CD14-positive monocyte (primary cell): ENCODE measurements around the gene LCE1D. TPM values are rescaled to one million over a fixed set of nuclear protein-coding genes. Genes with fewer than 3 reads are reported as not detected.

Experiments used
- DNase-seq, 3 donors: peaks; one replicate each; pipeline ENCODE4 v3.0.0-alpha.2; 2011 to 2022
- H2AFZ ChIP-seq: 2 replicates; pipeline ENCODE4 v1.6.0; 2012; ENCODE audit warnings: mild to moderate bottlenecking, low read depth, low read length, inconsistent platforms; ENCODE audit not compliant: insufficient read depth, poor library complexity, severe bottlenecking
- H3K27ac ChIP-seq, 2 donors: 1 replicate in 1 of 2; 2 replicates in 1 of 2; pipeline ENCODE4 v1.5.1; 2012 to 2013; ENCODE audit warnings: low read length in 2 of 2, control low read depth in 1 of 2, inconsistent platforms in 1 of 2, low read depth in 1 of 2, mild to moderate bottlenecking in 1 of 2
- H3K27me3 ChIP-seq, 2 donors: one replicate each; pipeline versions ENCODE4 v1.6.0 to v1.6.1; 2011 to 2013; ENCODE audit warnings: low read length in 2 of 2; ENCODE audit not compliant: control insufficient read depth in 2 of 2, insufficient read depth in 2 of 2
- H3K36me3 ChIP-seq, 2 donors: replicated peaks in 1 of 2; 1 replicate in 1 of 2; 2 replicates in 1 of 2; pipeline versions ENCODE4 v1.5.1 to v1.6.1; 2012 to 2013; ENCODE audit warnings: low read length in 2 of 2, control low read depth in 1 of 2, inconsistent platforms in 1 of 2, mild to moderate bottlenecking in 1 of 2; ENCODE audit not compliant: insufficient read depth in 2 of 2, control insufficient read depth in 1 of 2
- H3K4me1 ChIP-seq, 2 donors: 1 replicate in 1 of 2; 2 replicates in 1 of 2; pipeline versions ENCODE4 v1.5.1 to v1.6.1; 2012 to 2013; ENCODE audit warnings: low read length in 2 of 2, control low read depth in 1 of 2, inconsistent platforms in 1 of 2, mild to moderate bottlenecking in 1 of 2, moderate library complexity in 1 of 2; ENCODE audit not compliant: insufficient read depth in 2 of 2, control insufficient read depth in 1 of 2
- H3K4me2 ChIP-seq: replicated peaks from 2 replicates; pipeline ENCODE3; 2012; ENCODE audit warnings: low read length, moderate library complexity, mild to moderate bottlenecking; ENCODE audit not compliant: poor library complexity, severe bottlenecking; ENCODE audit errors: extremely low read depth
- H3K4me3 ChIP-seq, 3 experiments: fragments of 200-600 bp in 1 of 3; sonication (generic) in 1 of 3; replicated peaks in 1 of 3; 1 replicate in 2 of 3; 2 replicates in 1 of 3; pipeline ENCODE4 v1.5.1; 2011 to 2013; ENCODE audit warnings: low read length in 3 of 3, mild to moderate bottlenecking in 3 of 3, control low read depth in 2 of 3, low read depth in 2 of 3, inconsistent platforms in 1 of 3, moderate library complexity in 1 of 3
- H3K79me2 ChIP-seq: 2 replicates; pipeline ENCODE4 v1.6.0; 2012; ENCODE audit warnings: mild to moderate bottlenecking, control low read depth, inconsistent platforms, low read length, moderate library complexity; ENCODE audit not compliant: insufficient read depth
- H3K9ac ChIP-seq: 2 replicates; pipeline ENCODE4 v1.6.0; 2017; ENCODE audit warnings: low read length, mild to moderate bottlenecking; ENCODE audit not compliant: insufficient read depth, poor library complexity, severe bottlenecking
- H3K9me3 ChIP-seq, 2 donors: replicated peaks in 1 of 2; 1 replicate in 1 of 2; 2 replicates in 1 of 2; pipeline versions ENCODE4 v1.5.1 to v1.6.1; 2012 to 2013; ENCODE audit warnings: low read length in 2 of 2, control low read depth in 1 of 2; ENCODE audit not compliant: control insufficient read depth in 1 of 2, insufficient read depth in 1 of 2
- H4K20me1 ChIP-seq: 2 replicates; pipeline ENCODE4 v1.6.0; 2012; ENCODE audit warnings: mild to moderate bottlenecking, low read length, control low read depth, moderate library complexity; ENCODE audit not compliant: insufficient read depth
- H3K27ac Mint-ChIP-seq, 7 donors: one replicate each; pipeline ENCODE4 v1.8.0; 2020; ENCODE audit warnings: mild to moderate bottlenecking in 7 of 7, mixed read lengths in 7 of 7, moderate library complexity in 6 of 7, inconsistent platforms in 2 of 7
- H3K27me3 Mint-ChIP-seq, 3 donors: one replicate each; pipeline ENCODE4 v1.8.0; 2021 to 2022; ENCODE audit warnings: low read depth in 3 of 3, mild to moderate bottlenecking in 3 of 3, mixed read lengths in 3 of 3, moderate library complexity in 3 of 3, inconsistent platforms in 1 of 3
- H3K36me3 Mint-ChIP-seq, 2 donors: one replicate each; pipeline ENCODE4 v1.8.0; 2020; ENCODE audit warnings: mixed read lengths in 2 of 2, inconsistent platforms in 1 of 2, mild to moderate bottlenecking in 1 of 2
- H3K4me1 Mint-ChIP-seq: one replicate; pipeline ENCODE4 v1.8.0; 2020; ENCODE audit warnings: mild to moderate bottlenecking, mixed read lengths
- H3K4me3 Mint-ChIP-seq, 2 donors: one replicate each; pipeline ENCODE4 v1.8.0; 2020; ENCODE audit warnings: mild to moderate bottlenecking in 2 of 2, mixed read lengths in 2 of 2, moderate library complexity in 1 of 2
- H3K9me3 Mint-ChIP-seq, 7 donors: one replicate each; pipeline ENCODE4 v1.8.0; 2020 to 2022; ENCODE audit warnings: mixed read lengths in 7 of 7, mild to moderate bottlenecking in 6 of 7, moderate library complexity in 6 of 7, inconsistent platforms in 2 of 7
- WGBS: methylation state at CpG from one replicate; pipeline ENCODE4 v1.1.5; 2013; ENCODE audit warnings: missing lambda C conversion rate; ENCODE audit not compliant: insufficient coverage; 5-methylcytosine and 5-hydroxymethylcytosine counted together
- intact Hi-C, 2 donors: fragments of 100-400 bp; cut with micrococcal nuclease; formaldehyde crosslinking; loops; one replicate each; pipeline versions ENCODE4 v1.15.0 to v1.15.1; 2023
- polyA plus RNA-seq, 3 donors: library from polyadenylated mRNA; depleted of rRNA in 1 of 3; unstranded in 2 of 3; stranded (reverse) in 1 of 3; fragments of 300-500 nt in 2 of 3; fragments of >200 nt in 1 of 3; fragmentation: Illumina TruSeq in 2 of 3; gene quantifications; 1 replicate in 2 of 3; 2 replicates in 1 of 3; pipeline ENCODE4 v1.2.3, GENCODE V29; 2012 to 2021
- TF ChIP-seq, protein P1 (sequence below): fragments of 200-600 bp; IDR thresholded peaks from one replicate; pipeline ENCODE4 v1.8.0; 2022; ENCODE audit warnings: antibody characterized with exemption, mild to moderate bottlenecking

LCE1D gene
- polyA plus RNA-seq, 3 donors, result not detected

- Mint-ChIP-seq H3K27ac (no peak overlapping the region), H3K4me1 (peaks cover 8% of the 10 kb centered on the region), H3K9me3 (peaks cover 0 to 5% (median 0%) of the 10 kb centered on the region in 7 donors), H3K4me3 (no peak overlapping the region), H3K27me3 (peaks cover 4 to 10% (median 4%) of the 10 kb centered on the region in 3 donors), H3K36me3 (no peaks in the 10 kb centered on the region)
- H3K36me3 ChIP-seq, result no peaks in the 10 kb centered on the region
- no peak overlapping the region for H3K9ac ChIP-seq
- 100% methylated on average over 5 of the region's 6 CpGs for WGBS
- no peak overlapping the region for H3K27ac ChIP-seq
- H2AFZ ChIP-seq, result no peak overlapping the region
- H3K9me3 ChIP-seq, result no peaks in the 10 kb centered on the region
- no peaks in the 10 kb centered on the region for H3K27me3 ChIP-seq
- no peaks in the 10 kb centered on the region for H4K20me1 ChIP-seq
- H3K4me1 ChIP-seq, result peaks cover 0 to 4% of the 10 kb centered on the region in 2 donors
- TF ChIP-seq, protein P1, sequence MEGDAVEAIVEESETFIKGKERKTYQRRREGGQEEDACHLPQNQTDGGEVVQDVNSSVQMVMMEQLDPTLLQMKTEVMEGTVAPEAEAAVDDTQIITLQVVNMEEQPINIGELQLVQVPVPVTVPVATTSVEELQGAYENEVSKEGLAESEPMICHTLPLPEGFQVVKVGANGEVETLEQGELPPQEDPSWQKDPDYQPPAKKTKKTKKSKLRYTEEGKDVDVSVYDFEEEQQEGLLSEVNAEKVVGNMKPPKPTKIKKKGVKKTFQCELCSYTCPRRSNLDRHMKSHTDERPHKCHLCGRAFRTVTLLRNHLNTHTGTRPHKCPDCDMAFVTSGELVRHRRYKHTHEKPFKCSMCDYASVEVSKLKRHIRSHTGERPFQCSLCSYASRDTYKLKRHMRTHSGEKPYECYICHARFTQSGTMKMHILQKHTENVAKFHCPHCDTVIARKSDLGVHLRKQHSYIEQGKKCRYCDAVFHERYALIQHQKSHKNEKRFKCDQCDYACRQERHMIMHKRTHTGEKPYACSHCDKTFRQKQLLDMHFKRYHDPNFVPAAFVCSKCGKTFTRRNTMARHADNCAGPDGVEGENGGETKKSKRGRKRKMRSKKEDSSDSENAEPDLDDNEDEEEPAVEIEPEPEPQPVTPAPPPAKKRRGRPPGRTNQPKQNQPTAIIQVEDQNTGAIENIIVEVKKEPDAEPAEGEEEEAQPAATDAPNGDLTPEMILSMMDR, result no peak
- DNase-seq, result no peak
- intact Hi-C loops, result no loop called here
- no peak overlapping the region for H3K4me3 ChIP-seq
- no peak overlapping the region for H3K4me2 ChIP-seq
- no peaks in the 10 kb centered on the region for H3K79me2 ChIP-seq
Measured at GRCh38 chr1:152817309-152817708, 20.8 kb downstream of the LCE1D start.

- Mint-ChIP-seq H3K27me3 (peaks cover 5 to 7% (median 6%) of the 10 kb centered on the region in 3 donors), H3K36me3 (no peaks in the 10 kb centered on the region), H3K27ac (no peak overlapping the region), H3K4me3 (no peak overlapping the region), H3K9me3 (peaks cover 0 to 2% (median 0%) of the 10 kb centered on the region in 7 donors), H3K4me1 (peaks cover 8% of the 10 kb centered on the region)
- Histone ChIP-seq H4K20me1 (no peaks in the 10 kb centered on the region), H3K4me1 (peaks cover 0 to 4% of the 10 kb centered on the region in 2 donors), H3K27ac (no peak overlapping the region), H3K4me3 (no peak overlapping the region), H3K27me3 (no peaks in the 10 kb centered on the region), H3K9me3 (no peaks in the 10 kb centered on the region), H3K36me3 (no peaks in the 10 kb centered on the region), H3K4me2 (no peak overlapping the region), H3K9ac (no peak overlapping the region), H2AFZ (no peak overlapping the region), H3K79me2 (no peaks in the 10 kb centered on the region)
- TF ChIP-seq, protein P1, result no peak
- DNase-seq, result no peak
- intact Hi-C loops, result no loop called here
- no CpG with 5 or more reads among the region's 5 CpGs for WGBS
Measured at GRCh38 chr1:152823294-152823693, 26.8 kb downstream of the LCE1D start.
